A673 (cell line): ENCODE data around the gene NRG3. TPM values are rescaled to one million over a fixed set of nuclear protein-coding genes. Genes with fewer than 3 reads are reported as not detected.

Source experiments
- BruUV-seq: library from RNA; stranded (reverse); fragments of 400-500 nt; replicated peaks from 2 replicates; lab custom pipeline; 2021; lab: Mats Ljungman, UMichigan
- CTCF ChIA-PET: fragments of 300-600 bp; sonication (Branson Sonifier 250); formaldehyde crosslinking; loops from one replicate; lab custom pipeline; 2022; ENCODE audit warnings: antibody characterized with exemption; lab: Charles Lee
- POLR2A ChIA-PET: fragments of 300-600 bp; sonication (Branson Sonifier 250); formaldehyde crosslinking; loops from one replicate; lab custom pipeline; 2022; ENCODE audit warnings: antibody characterized with exemption; ENCODE audit not compliant: low non-redundant PET; lab: Charles Lee
- DNase-seq: peaks from one replicate; pipeline ENCODE4 v3.0.0-alpha.2; 2015; ENCODE audit warnings: low spot score
- H3K27ac ChIP-seq: fragments of 200-600 bp; sonication (generic); 2 replicates; pipeline ENCODE4 v1.5.1; 2016; ENCODE audit warnings: mixed run types, low read depth, mild to moderate bottlenecking, mixed read lengths, antibody characterized with exemption, low read length; ENCODE audit not compliant: poor library complexity, severe bottlenecking
- H3K27me3 ChIP-seq: fragments of 200-600 bp; sonication (generic); replicated peaks from 2 replicates; pipeline ENCODE4 v1.6.1; 2017; ENCODE audit warnings: mixed run types, low read depth, mild to moderate bottlenecking, mixed read lengths, antibody characterized with exemption, low read length; ENCODE audit not compliant: insufficient read depth, poor library complexity
- H3K36me3 ChIP-seq: fragments of 200-600 bp; sonication (generic); 2 replicates; pipeline ENCODE4 v1.6.1; 2016; ENCODE audit warnings: mixed run types, mild to moderate bottlenecking, mixed read lengths, antibody characterized with exemption, low read length; ENCODE audit not compliant: insufficient read depth, poor library complexity, severe bottlenecking
- H3K4me1 ChIP-seq: fragments of 200-600 bp; sonication (generic); 2 replicates; pipeline ENCODE4 v1.6.1; 2017; ENCODE audit warnings: mixed run types, mild to moderate bottlenecking, mixed read lengths, antibody characterized with exemption, low read length; ENCODE audit not compliant: insufficient read depth, poor library complexity, severe bottlenecking
- H3K4me3 ChIP-seq: fragments of 200-600 bp; sonication (generic); 2 replicates; pipeline ENCODE4 v1.5.1; 2016; ENCODE audit warnings: low read depth, mixed run types, mild to moderate bottlenecking, mixed read lengths, low read length; ENCODE audit not compliant: poor library complexity, severe bottlenecking
- H3K9me3 ChIP-seq: fragments of 200-600 bp; sonication (generic); 2 replicates; pipeline ENCODE4 v1.6.1; 2016; ENCODE audit warnings: mixed run types, low read depth, mild to moderate bottlenecking, mixed read lengths, antibody characterized with exemption, low read length; ENCODE audit not compliant: poor library complexity, severe bottlenecking
- EZH2 ChIP-seq: fragments of 200-600 bp; sonication (generic); IDR thresholded peaks from 2 replicates; pipeline ENCODE4 v1.6.1; 2017; ENCODE audit warnings: borderline replicate concordance, low read depth, mild to moderate bottlenecking, mixed read lengths, antibody characterized with exemption, low read length; ENCODE audit not compliant: poor library complexity, severe bottlenecking
- intact Hi-C: fragments of 100-400 bp; cut with micrococcal nuclease; formaldehyde crosslinking; loops from one replicate; pipeline ENCODE4 v1.10.0; 2022; ENCODE audit not compliant: unreplicated experiment
- total RNA-seq: library from RNA; stranded (reverse); gene quantifications from 2 replicates; pipeline ENCODE4 v1.2.3, GENCODE V29; 2021
- TF ChIP-seq, protein P1 (sequence below): fragments of 300-800, 200-600 bp; sonication (generic); conservative IDR thresholded peaks from 2 replicates; pipeline ENCODE4 v1.5.1; 2017; ENCODE audit warnings: low read depth, mild to moderate bottlenecking, antibody characterized with exemption, low read length, moderate library complexity, mixed read lengths

NRG3 gene
- total RNA-seq, 1 experiment from 2014 or later, result not detected

DNA sequence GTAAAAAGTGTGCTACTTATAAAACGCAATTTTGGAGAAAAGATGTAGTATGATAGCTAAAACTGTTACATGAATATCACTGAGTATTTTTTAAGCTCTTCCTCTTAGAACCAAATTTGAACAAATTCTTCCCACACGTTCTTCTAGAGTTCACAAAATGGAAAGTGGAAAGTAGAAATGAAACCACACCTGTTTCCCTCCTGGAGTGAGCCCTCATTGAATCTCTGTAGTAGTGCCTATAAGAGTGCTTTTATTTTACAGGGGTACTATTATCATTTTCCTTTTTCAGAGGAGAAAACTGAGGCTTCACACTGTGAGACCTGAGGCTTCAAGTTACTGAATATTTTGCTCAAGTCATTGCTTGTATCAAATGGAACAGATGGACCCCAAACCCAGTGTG is 393.0 kb downstream of the NRG3 start:
- no peaks in the 10 kb centered on the region for H3K4me1 ChIP-seq
- no peak overlapping the region for H3K27ac ChIP-seq
- no peaks in the 10 kb centered on the region for H3K36me3 ChIP-seq
- no peak overlapping the region for H3K4me3 ChIP-seq
- TF ChIP-seq, protein P1, sequence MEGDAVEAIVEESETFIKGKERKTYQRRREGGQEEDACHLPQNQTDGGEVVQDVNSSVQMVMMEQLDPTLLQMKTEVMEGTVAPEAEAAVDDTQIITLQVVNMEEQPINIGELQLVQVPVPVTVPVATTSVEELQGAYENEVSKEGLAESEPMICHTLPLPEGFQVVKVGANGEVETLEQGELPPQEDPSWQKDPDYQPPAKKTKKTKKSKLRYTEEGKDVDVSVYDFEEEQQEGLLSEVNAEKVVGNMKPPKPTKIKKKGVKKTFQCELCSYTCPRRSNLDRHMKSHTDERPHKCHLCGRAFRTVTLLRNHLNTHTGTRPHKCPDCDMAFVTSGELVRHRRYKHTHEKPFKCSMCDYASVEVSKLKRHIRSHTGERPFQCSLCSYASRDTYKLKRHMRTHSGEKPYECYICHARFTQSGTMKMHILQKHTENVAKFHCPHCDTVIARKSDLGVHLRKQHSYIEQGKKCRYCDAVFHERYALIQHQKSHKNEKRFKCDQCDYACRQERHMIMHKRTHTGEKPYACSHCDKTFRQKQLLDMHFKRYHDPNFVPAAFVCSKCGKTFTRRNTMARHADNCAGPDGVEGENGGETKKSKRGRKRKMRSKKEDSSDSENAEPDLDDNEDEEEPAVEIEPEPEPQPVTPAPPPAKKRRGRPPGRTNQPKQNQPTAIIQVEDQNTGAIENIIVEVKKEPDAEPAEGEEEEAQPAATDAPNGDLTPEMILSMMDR, result no peak
- TF ChIP-seq EZH2, result no peak
- ChIA-PET CTCF (no interaction called here), POLR2A (no interaction called here)
- BruUV-seq, result no TSS peak
- intact Hi-C loops, result no loop called here
- no peaks in the 10 kb centered on the region for H3K27me3 ChIP-seq
- H3K9me3 ChIP-seq, result peaks cover 5% of the 10 kb centered on the region
- DNase-seq, result no peak

DNA sequence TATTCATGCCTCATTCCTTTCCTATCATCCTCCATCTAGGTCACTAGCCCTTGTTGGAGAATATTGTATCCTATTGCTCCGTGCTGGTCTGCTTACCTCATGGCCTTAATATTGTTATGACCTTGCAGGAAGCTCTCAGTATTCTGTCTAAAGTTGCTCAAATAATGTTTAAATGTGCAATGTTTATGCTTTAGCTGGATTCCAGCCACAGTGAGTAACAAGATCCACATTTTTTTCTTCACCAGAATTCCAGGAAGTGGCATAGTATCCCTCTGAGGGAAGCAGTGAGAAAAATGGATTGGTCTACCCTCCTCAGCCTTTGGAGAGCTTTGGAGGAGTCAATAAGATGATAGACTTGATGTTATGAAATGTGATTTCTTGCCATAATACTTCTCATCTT is 402.6 kb downstream of the NRG3 start:
- ChIA-PET CTCF (no interaction called here), POLR2A (no interaction called here)
- BruUV-seq, result no TSS peak
- no peak for TF ChIP-seq EZH2
- TF ChIP-seq, protein P1, result no peak
- Histone ChIP-seq H3K4me1 (no peaks in the 10 kb centered on the region), H3K9me3 (peaks cover 4% of the 10 kb centered on the region), H3K27me3 (no peaks in the 10 kb centered on the region), H3K36me3 (no peaks in the 10 kb centered on the region), H3K4me3 (no peak overlapping the region), H3K27ac (no peak overlapping the region)
- intact Hi-C loops, result no loop called here
- no peak for DNase-seq

DNA sequence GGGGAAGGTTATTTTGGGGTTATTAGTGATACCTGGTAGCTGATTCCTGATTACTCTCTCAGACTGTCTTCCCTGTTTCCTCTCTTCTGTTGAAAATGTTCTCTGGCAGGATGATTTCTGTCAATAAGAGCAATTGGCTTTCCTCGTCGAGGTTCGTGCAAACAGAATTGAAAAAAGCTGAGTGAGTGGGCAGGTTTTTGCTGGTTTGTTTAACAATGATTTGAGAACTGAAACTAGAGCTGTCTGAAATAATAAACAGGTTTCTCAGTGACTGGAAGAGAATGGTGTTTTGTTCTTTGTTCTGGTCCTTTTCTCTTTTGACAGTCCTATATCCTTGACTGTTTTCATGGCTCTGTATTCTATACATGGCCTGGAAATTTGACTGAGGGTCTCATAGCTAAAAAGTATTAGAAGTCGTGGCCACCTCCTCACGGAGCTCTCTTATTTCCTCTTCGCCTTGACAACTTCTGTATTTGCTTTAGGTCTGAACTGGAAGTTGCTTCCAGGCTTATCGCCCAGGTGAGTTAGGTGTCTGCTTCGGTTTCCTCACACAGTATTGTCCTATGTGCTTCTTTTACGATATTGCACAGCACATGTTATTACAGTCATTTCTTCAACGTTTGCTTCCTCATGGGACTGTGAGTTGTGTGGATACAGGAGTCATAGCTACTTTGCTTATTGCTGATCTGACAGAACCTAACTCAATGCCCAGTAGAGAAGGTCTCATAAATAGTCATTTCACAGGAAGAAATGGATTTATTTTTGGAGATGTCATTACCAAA is 403.6 kb downstream of the NRG3 start:
- POLR2A ChIA-PET, result no interaction called here
- CTCF ChIA-PET, result no interaction called here
- no peaks in the 10 kb centered on the region for H3K36me3 ChIP-seq
- no peak for DNase-seq
- H3K4me1 ChIP-seq, result no peaks in the 10 kb centered on the region
- intact Hi-C loops, result no loop called here
- H3K27me3 ChIP-seq, result no peaks in the 10 kb centered on the region
- no peak for TF ChIP-seq EZH2
- TF ChIP-seq, protein P1, result no peak
- H3K4me3 ChIP-seq, result no peak overlapping the region
- BruUV-seq, result no TSS peak
- H3K9me3 ChIP-seq, result peaks cover 4% of the 10 kb centered on the region
- no peak overlapping the region for H3K27ac ChIP-seq
